Activated naive CD8-positive, alpha-beta T cell treated with anti-CD3 and anti-CD28 coated beads, Interleukin-2, amount 50 U/mL, for 24 hours (primary cell): ENCODE data around the gene UBE3B.
A peak's percentile ranks its signal among the peaks of the same experiment; 100 is the strongest.

Experiments
- ATAC-seq: fragments of 150-1000 bp; cut with Tn5 transposase; one replicate; pipeline ENCODE4 v1.10.0; 2021
- DNase-seq: peaks from one replicate; pipeline ENCODE4 v3.0.0; 2021
- H3K27ac Mint-ChIP-seq: one replicate; pipeline ENCODE4 v1.8.0; 2021; ENCODE audit warnings: mild to moderate bottlenecking, mixed read lengths
- H3K27me3 Mint-ChIP-seq: one replicate; pipeline ENCODE4 v1.8.0; 2021; ENCODE audit warnings: mixed read lengths
- H3K36me3 Mint-ChIP-seq: one replicate; pipeline ENCODE4 v1.8.0; 2021; ENCODE audit warnings: low read depth, mixed read lengths
- H3K4me1 Mint-ChIP-seq: one replicate; pipeline ENCODE4 v1.8.0; 2021; ENCODE audit warnings: mixed read lengths
- H3K4me3 Mint-ChIP-seq: one replicate; pipeline ENCODE4 v1.8.0; 2021; ENCODE audit warnings: mild to moderate bottlenecking, moderate library complexity, mixed read lengths
- H3K9me3 Mint-ChIP-seq: one replicate; pipeline ENCODE4 v1.8.0; 2021; ENCODE audit warnings: mixed read lengths

UBE3B gene

DNA sequence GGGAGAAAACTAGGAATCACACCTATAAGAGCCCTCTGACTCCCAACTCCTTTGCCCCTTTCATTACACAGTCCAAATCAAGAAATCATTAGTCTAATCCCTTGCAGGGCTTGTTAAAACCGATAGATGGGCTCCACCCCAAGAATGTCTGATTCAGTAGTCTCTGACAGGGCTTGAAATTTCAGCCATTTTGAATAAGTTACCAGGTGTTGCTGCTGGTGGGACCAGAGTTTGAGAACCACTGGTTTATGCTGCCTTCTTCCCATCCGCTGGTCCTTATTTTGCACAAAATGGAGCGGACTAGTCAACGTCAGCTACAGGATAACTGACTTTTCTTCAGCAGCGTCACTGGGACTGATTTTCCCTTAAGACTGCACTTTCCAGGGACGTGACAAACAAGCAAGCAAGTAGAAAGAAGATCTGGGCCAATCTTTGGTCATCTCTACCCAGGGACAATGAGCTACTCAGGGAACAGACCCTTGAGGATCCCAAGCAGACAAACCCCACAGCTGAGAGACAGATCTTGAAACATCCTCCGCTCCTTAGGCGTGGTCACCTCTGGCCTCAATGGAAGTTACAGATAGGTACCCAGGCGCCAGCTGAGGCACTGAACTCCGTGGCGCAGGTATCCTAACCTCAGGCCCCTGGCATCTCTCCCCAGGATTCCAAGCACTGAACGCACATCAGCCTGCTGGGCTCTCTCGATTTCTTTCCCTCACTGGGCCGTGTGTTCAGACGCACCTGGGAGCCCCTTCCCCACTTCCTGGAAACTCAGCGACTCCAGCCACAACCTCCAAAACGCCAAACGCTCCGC lies 1.2 kb upstream of the UBE3B start:
- Mint-ChIP-seq H3K9me3 (no peaks in the 10 kb centered on the region), H3K36me3 (no peaks in the 10 kb centered on the region), H3K4me1 (peaks cover 29% of the 10 kb centered on the region), H3K4me3 (peak overlapping the region; percentile 97), H3K27me3 (no peaks in the 10 kb centered on the region), H3K27ac (peak overlapping the region; percentile 96)
- DNase-seq (no peak), ATAC-seq (no peak)

- Mint-ChIP-seq H3K4me3 (peak overlapping the region; percentile 97), H3K9me3 (no peaks in the 10 kb centered on the region), H3K27me3 (no peaks in the 10 kb centered on the region), H3K4me1 (peaks cover 29% of the 10 kb centered on the region), H3K27ac (peak overlapping the region; percentile 96), H3K36me3 (no peaks in the 10 kb centered on the region)
- DNase-seq (no peak), ATAC-seq (no peak)
Observed at GRCh38 chr12:109476807-109477184, 638 bp upstream of the UBE3B start.

DNA sequence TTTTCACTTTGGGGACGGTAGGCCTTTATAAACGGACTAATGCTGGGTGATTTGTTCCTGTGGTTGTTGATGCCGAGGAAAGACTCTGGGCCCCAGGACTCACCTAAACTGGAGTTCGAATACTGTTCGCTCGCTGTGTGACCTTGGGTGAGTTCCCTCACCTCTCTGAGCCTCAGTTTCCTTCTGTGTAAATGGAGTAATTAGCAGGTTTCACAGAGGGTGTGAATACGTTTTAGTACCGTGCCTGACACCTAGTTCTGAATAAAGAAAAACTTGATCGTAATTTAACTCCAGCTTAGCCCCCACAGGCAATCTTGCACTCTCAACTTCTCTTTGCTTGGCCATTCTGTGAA lies 505 bp downstream of the UBE3B start:
- peaks cover 29% of the 10 kb centered on the region for H3K4me1 Mint-ChIP-seq

GRCh38 chr12:109479761-109480160 lies 2.3 kb downstream of the UBE3B start:
- H3K9me3 Mint-ChIP-seq: no peaks in the 10 kb centered on the region
- no peak for ATAC-seq
- no peaks in the 10 kb centered on the region for H3K27me3 Mint-ChIP-seq
- H3K27ac Mint-ChIP-seq: no peak overlapping the region
- peaks cover 1% of the 10 kb centered on the region for H3K36me3 Mint-ChIP-seq
- peaks cover 29% of the 10 kb centered on the region for H3K4me1 Mint-ChIP-seq
- no peak for DNase-seq
- no peak overlapping the region for H3K4me3 Mint-ChIP-seq

More for the DNA sequence above, 505 bp downstream of the UBE3B start:
- Mint-ChIP-seq H3K9me3 (no peaks in the 10 kb centered on the region), H3K27me3 (no peaks in the 10 kb centered on the region), H3K36me3 (no peaks in the 10 kb centered on the region), H3K4me3 (peak overlapping the region; percentile 97), H3K27ac (peak overlapping the region; percentile 96)
- no peak for ATAC-seq
- DNase-seq: no peak

DNA sequence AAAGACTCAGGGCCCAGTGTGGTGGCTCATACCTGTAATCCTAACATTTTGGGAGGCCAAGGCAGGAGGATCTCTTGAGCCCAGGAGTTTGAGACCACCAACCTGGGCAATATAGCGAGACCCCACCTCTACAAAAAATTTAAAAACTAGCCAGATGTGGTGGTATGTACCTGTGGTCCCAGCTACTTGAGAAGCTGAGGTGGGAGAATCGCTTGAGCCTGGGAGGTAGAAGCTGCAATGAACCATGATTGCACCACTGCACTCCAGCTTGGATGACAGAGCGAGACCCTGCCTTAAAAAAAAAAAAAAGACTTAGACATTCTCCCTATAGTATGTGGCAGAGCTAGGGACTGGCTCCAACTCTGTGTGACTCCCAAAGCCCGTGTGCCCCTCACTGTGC lies 2.9 kb downstream of the UBE3B start:
- peaks cover 1% of the 10 kb centered on the region for H3K36me3 Mint-ChIP-seq
- no peaks in the 10 kb centered on the region for H3K27me3 Mint-ChIP-seq
- peaks cover 27% of the 10 kb centered on the region for H3K4me1 Mint-ChIP-seq
- no peak for DNase-seq
- H3K4me3 Mint-ChIP-seq: no peak overlapping the region
- no peak overlapping the region for H3K27ac Mint-ChIP-seq
- no peaks in the 10 kb centered on the region for H3K9me3 Mint-ChIP-seq
- no peak for ATAC-seq

GRCh38 chr12:109481863-109482262 lies 4.4 kb downstream of the UBE3B start:
- H3K4me1 Mint-ChIP-seq: peaks cover 15% of the 10 kb centered on the region
- no peak overlapping the region for H3K4me3 Mint-ChIP-seq
- ATAC-seq (no peak), DNase-seq (no peak)
- peaks cover 8% of the 10 kb centered on the region for H3K36me3 Mint-ChIP-seq
- no peaks in the 10 kb centered on the region for H3K9me3 Mint-ChIP-seq
- H3K27me3 Mint-ChIP-seq: no peaks in the 10 kb centered on the region
- H3K27ac Mint-ChIP-seq: no peak overlapping the region

GRCh38 chr12:109482491-109482890 lies 5.1 kb downstream of the UBE3B start:
- no peaks in the 10 kb centered on the region for H3K9me3 Mint-ChIP-seq
- H3K4me1 Mint-ChIP-seq: peaks cover 15% of the 10 kb centered on the region
- H3K4me3 Mint-ChIP-seq: no peak overlapping the region
- H3K27me3 Mint-ChIP-seq: no peaks in the 10 kb centered on the region
- H3K36me3 Mint-ChIP-seq: peaks cover 10% of the 10 kb centered on the region
- ATAC-seq (no peak), DNase-seq (no peak)
- H3K27ac Mint-ChIP-seq: no peak overlapping the region

DNA sequence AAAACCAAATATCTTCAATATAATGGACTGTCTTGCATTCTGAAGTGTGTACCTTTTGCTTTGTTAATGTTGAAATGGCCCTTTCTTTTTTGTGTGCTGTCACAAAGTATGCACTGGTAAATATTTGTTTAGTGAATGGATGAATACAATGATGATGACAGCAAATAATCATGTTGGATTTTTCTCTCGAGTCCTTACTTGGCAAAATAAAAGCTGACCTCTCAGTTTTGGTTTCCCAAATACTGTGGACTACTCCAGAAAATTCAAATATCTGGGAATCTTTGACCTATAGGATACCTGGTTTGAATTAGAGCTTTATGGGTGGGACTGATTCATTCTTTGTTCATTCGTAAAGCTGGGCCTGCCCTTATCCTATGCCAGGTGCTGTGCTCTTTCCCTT lies 5.5 kb downstream of the UBE3B start:
- Mint-ChIP-seq H3K4me1 (peaks cover 15% of the 10 kb centered on the region), H3K9me3 (no peaks in the 10 kb centered on the region), H3K27me3 (no peaks in the 10 kb centered on the region), H3K27ac (no peak overlapping the region), H3K36me3 (peaks cover 10% of the 10 kb centered on the region), H3K4me3 (no peak overlapping the region)
- no peak for ATAC-seq
- DNase-seq: no peak

DNA sequence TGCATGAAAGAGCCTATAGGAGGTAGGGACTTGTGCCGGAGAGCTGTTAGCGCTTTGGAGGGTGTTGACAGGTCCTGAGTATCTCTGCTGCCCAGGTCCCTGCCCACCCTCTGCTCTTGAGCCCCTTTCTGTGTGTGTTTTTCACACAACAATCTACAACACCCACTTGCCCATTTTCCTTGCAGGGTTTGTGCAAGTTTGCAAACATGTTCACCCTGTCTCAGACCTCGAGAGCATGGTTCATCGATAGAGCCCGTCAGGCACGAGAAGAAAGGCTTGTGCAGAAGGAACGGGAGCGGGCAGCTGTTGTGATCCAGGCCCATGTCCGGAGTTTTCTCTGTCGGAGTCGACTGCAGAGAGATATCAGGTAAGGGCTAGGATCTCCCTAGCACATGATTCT lies 5.9 kb downstream of the UBE3B start:
- DNase-seq: no peak
- H3K36me3 Mint-ChIP-seq: peaks cover 10% of the 10 kb centered on the region
- no peaks in the 10 kb centered on the region for H3K9me3 Mint-ChIP-seq
- ATAC-seq: no peak
- H3K4me3 Mint-ChIP-seq: no peak overlapping the region
- no peaks in the 10 kb centered on the region for H3K27me3 Mint-ChIP-seq
- peaks cover 12% of the 10 kb centered on the region for H3K4me1 Mint-ChIP-seq
- H3K27ac Mint-ChIP-seq: no peak overlapping the region

- Mint-ChIP-seq H3K4me1 (no peaks in the 10 kb centered on the region), H3K27me3 (no peaks in the 10 kb centered on the region), H3K4me3 (no peak overlapping the region), H3K36me3 (peaks cover 18% of the 10 kb centered on the region), H3K9me3 (no peaks in the 10 kb centered on the region), H3K27ac (no peak overlapping the region)
- ATAC-seq: no peak
- no peak for DNase-seq
Observed at GRCh38 chr12:109485201-109485600, 7.8 kb downstream of the UBE3B start.

DNA sequence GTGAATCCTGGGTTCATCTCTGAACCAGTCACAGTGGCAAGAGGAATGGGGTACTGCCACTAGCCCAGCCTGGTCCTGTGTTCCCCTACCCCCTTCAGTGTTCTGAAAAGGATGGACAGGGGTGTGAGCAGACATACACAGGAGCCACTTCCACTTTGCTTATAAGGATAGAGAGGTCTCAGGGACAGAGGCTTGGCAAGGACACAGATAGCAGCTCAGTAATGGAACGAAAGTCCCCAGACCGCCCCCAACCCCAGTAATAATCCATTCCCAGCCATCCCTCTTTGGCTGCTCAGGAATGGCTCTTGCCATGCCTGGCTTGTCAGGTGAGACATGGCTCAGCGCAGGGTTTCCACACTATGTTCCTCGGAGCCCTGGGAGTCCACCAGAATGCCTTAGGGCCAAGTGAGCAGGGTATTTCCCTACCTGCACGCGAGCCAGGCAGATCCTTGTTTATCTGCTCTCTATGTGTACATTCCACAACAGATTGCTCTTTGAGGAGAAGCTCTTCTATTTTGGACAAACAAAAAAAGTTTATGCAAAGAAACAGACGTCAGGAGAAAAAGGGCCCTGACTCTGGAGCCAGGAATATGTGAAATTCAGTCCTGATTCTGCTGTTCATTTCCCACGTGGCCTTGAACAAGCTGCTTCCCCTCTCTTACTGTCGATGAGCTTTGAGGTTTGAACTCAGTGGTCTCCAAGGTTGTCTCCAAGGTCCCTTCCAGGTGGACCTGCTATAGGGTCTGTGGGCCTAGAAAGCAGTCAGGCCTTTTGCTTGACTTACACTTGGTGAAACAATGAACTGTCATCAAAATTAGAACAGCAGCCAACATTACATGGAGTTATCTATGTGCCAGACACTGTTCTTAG lies 10.0 kb downstream of the UBE3B start:
- DNase-seq (no peak), ATAC-seq (no peak)
- H3K27me3 Mint-ChIP-seq: no peaks in the 10 kb centered on the region
- no peaks in the 10 kb centered on the region for H3K9me3 Mint-ChIP-seq
- peaks cover 18% of the 10 kb centered on the region for H3K36me3 Mint-ChIP-seq
- no peaks in the 10 kb centered on the region for H3K4me1 Mint-ChIP-seq
- no peak overlapping the region for H3K4me3 Mint-ChIP-seq
- no peak overlapping the region for H3K27ac Mint-ChIP-seq

DNA sequence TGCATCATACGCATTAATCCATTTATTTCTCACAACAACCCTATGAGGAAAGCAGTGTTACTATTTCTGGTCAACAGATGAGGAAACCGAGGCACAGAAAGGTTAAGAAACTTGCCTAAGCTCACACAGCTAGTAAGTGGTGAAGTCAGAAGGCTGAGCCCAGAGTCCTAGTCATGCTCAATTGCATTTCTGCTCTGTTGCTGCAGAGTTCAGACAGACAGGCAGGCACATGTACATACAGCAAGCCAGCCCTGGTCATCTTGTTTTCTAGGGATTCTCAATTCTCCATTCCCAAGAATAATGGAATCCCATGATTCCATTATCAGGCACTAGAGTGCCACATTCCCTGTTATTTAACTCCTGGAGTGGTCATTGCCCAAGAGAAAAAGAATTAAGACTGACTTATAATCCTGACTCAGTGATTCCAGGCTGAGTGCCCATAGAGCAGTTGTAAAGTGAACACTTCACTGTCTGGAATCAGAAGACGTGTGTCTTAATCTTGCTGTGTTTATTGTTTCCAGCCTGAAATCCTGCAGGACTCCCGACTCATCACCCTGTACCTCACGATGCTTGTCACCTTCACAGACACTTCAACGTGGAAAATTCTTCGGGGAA lies 10.7 kb downstream of the UBE3B start:
- H3K9me3 Mint-ChIP-seq: no peaks in the 10 kb centered on the region
- no peaks in the 10 kb centered on the region for H3K27me3 Mint-ChIP-seq
- no peaks in the 10 kb centered on the region for H3K4me1 Mint-ChIP-seq
- ATAC-seq (no peak), DNase-seq (no peak)
- no peak overlapping the region for H3K4me3 Mint-ChIP-seq
- no peak overlapping the region for H3K27ac Mint-ChIP-seq
- peaks cover 18% of the 10 kb centered on the region for H3K36me3 Mint-ChIP-seq

GRCh38 chr12:109489016-109489954 lies 11.9 kb downstream of the UBE3B start:
- Mint-ChIP-seq H3K4me1 (no peaks in the 10 kb centered on the region), H3K36me3 (peaks cover 17% of the 10 kb centered on the region), H3K4me3 (no peak overlapping the region), H3K27me3 (no peaks in the 10 kb centered on the region), H3K9me3 (no peaks in the 10 kb centered on the region), H3K27ac (no peak overlapping the region)
- DNase-seq (no peak), ATAC-seq (no peak)

- DNase-seq (no peak), ATAC-seq (no peak)
- H3K9me3 Mint-ChIP-seq: no peaks in the 10 kb centered on the region
- no peaks in the 10 kb centered on the region for H3K27me3 Mint-ChIP-seq
- H3K4me3 Mint-ChIP-seq: no peak overlapping the region
- H3K4me1 Mint-ChIP-seq: no peaks in the 10 kb centered on the region
- peaks cover 23% of the 10 kb centered on the region for H3K36me3 Mint-ChIP-seq
- no peak overlapping the region for H3K27ac Mint-ChIP-seq
Observed at GRCh38 chr12:109489955-109490565, 12.6 kb downstream of the UBE3B start.
